Cerebellar nuclear complex (tissue), 1 donor: ENCODE measurements around the gene RPH3AL.

Experiments used
- DNase-seq, 2 experiments: peaks; one replicate each; lab custom pipeline; 2025; lab: John Stamatoyannopoulos, UW

RPH3AL gene

DNA sequence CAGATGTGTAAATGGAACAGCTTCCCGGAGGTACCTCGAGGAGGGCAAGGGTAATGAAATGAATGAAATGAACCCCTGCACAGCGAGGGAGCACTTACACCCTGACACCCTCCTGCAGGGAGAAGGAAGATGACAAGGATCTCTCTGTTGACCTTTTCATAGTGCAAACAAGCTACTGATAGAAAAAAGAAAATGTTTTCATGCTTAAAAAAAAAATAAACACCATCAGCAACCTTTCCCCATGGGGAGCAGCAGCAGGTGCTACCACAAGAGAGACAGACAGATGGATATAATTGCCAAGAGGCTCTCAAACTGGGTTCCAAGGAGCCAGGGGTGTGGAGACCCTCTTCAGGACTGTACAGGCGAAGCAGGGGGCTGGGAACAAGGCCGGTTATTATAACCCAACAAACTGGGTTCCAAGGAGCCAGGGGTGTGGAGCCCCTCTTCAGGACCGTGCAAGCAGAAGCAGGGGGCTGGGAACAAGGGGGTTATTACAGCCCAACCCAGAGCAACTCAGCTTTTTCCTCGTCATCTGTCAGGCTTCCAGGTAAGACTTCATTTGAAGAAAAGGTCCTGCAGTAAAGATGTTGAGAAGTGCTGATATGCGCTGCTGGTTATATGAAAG is 718 bp upstream of the RPH3AL start:
- DNase-seq: no peak

DNA sequence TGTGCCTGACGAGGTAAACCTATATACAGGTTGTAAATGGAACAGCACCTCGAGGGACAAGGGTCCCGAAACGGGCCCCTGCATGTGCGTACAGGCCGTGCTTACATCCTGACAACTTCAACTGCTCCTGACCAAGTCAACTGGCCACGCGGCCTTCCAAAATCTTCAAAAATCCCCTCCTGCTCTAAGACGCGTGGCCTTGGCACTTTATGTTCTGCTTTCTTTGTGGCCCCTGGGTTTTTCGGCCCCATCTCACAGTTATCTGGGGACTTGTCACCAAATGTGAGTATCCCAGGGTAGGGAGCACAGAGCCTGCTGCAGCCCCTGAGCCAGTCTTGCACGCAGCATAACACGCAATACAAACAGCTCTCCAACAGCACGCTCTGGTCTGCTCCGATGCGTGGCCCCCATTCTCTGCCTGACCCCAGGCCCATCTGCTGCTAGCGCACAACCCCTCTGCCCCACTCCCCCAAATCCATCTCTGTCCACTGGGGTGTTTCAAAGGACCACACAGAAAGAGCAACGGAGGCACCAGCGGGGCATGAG is 659 bp downstream of the RPH3AL start:
- DNase-seq: no peak

DNA sequence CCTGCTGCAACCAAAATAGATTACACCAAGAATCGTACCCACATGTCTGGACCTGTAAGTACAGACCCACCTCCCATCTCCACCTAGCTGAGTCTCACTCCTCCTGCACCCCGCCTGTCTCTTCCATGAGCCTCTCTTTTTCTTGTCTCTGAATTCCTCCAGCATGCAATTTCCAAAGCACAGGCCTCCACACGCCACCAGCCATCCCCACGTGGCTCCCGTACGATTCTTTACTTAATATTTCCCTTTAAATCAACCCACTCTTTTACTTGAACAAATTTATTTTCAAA is 1.2 kb downstream of the RPH3AL start:
- DNase-seq: no peak

DNA sequence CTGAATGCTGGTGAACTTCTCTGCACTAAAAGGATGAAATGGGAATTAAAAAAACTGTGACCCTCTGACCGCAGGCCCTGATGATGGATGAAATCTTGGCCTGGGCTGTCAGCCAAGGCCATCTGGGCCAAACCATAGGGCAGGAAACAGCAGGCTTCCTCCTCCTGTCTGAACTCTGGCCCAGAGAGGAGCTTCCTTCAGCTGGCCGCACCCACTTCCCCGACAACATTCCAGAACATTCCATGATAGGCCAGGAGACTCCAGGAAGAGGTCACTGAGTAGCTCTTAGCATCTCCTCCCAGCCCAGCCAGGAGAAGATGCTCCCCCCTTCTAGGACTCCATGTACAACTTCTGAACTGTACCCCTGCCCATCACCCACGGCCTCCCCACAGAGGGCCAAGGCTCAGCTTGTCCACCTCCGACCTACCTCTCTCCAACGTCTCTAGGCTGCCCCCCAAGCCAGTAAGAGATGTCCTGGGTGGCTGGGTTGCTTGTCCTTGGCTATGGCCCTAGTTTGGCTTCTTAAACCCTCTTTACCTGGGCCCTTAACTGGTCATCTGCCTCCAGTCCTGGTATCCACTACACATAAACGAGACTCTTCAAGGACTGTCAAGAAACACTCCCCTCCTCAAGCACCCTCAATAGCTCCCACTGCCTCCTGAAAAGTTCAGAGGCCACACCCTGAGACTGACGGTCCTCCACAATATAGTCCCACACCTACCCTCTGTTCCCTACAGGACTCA is 1.7 kb downstream of the RPH3AL start:
- no peak for DNase-seq

DNA sequence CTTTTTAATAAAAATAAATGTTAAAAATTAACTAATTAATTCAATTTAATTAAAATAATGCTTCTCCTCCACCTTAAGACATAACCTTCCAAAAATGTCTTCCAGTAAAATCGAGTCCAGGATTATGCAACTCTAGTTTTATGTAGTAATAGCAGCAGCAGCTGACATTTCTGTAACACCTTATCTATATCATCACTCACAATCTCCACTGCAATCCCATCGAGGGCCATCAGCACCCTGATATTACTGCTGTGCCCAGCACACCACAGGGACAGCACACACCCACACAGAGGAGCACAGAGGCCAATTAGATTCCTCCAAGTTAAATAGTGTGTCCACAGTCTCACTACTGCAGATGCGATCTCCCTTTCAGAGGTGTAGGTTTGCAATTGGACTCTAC is 2.9 kb downstream of the RPH3AL start:
- no peak for DNase-seq

DNA sequence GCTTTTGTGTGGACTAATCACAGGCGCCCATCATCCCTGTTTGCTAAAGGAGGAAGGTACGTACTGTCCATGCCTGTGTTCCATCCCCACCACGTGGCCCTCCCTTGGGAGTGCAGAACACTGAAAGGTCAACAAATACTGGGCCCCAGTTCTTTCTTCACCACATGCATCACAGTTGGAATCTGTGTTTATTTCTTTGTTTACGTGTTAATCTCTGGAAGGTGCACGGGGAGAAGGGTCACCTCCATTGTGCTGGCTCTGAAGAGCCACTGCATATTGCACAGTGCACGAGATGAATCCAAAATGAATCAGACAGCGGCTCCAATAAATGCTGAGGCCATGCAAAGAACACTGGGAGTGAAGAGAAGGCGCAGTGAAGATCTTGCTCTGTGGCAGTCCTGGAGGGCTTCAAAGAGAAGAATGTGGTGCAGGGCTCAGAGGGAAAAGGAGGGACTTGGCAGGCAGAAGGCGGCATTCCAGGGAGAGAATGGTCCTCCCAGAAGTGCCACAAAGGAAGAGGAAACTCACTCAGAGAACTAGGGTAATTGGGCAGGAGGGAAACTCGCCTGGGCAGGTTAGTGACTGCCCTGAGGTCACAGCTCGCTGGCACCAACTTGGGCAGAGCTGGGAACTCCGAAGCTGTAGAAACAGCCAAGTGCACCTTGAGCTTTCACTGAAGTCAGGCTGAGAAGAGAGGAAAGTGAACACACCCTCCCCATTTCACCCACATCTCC is 3.7 kb downstream of the RPH3AL start:
- no peak for DNase-seq

DNA sequence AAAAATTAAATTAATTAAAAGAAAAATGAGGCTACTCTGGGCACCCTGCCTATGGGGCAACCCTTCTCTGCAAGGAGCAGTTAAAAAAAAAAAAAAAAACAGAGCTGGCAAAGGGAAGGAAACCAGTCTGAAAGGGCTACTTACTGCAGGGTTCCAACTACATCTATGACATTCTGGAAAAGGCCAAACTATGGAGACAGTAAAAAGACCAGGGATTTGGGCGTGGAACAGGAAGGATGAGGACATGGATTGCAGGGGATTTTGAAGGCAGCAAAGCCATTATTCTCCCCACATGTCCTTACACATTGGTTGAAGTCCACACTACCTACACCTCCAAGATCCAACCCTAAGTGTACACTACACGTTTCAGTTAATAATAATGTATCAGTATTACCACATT is 4.6 kb downstream of the RPH3AL start:
- DNase-seq: no peak

DNA sequence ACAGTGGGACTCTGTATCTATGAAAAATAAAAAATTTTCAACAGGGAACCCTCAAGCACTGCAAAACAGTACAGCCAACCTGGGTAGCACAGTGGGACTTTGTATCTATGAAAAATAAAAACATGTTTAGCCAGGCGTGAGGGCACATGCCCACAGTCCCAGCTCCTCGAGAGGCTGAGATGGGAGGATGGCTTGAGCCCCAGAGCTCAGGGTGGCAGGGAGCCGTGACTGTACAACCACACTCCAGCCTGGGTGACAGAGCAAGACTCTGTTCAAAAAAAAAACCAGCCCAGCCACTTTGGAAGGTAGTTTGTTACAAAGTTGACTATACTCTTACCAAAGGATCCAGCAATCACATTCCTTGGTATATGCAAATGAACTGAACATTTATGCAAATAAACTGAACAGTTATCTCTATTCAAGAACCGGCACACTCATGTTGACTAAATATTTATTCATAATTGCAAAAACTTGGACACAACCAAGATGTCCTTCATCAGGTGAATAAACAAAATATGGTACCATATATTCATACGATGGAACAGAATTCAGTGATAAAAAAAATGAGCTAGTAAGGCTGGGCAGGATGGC is 5.2 kb downstream of the RPH3AL start:
- DNase-seq: no peak

DNA sequence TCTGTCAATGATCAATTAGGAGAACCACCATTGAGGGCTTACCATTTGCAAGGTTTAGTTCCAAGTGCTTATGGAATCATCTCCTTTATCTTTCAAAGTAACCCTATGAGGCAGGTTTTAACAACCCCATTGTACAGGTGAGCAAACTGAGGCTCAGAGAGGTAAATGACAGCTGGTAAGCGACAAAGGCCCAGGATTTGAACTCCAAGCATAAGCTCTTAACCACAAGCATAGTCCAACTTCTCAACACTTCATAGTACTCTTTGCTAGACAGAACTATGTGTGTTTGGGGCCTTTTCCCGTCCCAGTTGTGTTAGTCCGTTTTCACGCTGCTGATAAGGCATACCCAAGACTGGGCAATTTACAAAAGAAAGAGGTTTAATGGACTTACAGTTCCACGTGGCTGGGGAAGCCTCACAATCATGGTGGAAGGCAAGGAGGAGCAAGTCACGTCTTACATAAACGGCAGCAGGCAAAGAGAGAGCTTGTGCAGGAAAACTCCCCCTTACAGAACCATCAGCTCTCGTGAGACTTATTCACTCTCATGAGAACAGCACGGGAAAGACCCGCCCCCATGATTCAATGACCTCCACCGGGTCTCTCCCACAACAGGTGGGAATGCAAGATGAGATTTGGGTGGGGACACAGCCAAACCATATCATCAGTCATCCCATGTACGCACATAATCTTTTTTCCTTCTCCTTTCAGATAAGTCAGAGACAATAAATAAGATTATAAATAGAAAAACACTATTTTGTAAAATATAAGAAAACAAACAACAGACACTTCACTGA is 6.4 kb downstream of the RPH3AL start:
- DNase-seq: no peak

DNA sequence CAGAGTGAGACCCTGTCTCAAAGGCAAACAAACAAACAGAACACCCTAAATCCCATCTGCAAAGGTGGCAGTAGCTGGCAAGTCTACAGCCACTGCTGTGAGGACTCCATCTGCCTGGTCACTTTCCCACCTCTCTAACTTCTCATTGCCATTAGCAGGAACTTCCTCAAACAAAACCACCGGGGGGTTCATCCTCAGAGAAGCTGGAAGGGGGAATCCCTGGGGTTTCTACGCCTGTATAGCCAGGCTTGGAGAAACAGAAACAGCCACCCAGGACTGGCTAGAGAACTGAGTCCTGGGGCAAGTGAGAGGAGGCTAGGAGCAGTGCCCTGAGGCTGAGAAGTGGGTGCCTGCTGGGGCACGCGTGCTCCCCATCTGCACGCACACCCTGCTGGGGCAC is 7.3 kb downstream of the RPH3AL start:
- DNase-seq: no peak

DNA sequence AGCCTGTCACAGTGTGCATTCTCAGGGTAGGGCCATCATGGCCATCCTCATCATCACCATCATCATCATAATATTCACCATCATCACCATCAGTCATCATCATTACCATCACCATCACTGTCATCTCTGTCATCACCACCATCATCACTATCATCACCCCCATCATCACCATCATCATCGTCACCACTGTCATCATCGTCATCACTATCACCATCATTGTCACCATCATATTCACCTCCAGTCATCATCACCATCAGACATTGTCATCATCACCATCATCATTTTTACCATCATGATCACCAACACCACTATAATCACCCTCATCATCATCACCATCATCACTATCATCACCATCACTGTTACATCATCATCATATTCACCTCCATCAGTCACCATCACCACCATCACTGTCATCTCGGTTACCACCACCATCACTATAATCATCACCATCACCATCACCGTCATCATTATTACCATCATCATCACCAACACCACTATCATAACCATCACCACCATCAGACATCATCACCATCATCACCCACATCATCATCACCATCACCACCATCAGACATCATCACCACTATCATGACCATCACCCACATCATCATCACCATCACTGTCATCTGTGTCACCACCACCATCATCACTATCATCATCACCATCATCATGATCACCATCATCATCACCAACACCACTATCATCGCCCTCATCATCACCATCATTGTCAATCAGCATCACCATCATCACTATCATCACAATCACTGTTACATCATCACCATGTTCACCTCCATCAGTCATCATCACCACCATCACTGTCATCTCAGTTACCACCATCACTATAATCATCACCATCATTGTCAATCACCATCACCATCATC is 8.5 kb downstream of the RPH3AL start:
- DNase-seq: no peak

DNA sequence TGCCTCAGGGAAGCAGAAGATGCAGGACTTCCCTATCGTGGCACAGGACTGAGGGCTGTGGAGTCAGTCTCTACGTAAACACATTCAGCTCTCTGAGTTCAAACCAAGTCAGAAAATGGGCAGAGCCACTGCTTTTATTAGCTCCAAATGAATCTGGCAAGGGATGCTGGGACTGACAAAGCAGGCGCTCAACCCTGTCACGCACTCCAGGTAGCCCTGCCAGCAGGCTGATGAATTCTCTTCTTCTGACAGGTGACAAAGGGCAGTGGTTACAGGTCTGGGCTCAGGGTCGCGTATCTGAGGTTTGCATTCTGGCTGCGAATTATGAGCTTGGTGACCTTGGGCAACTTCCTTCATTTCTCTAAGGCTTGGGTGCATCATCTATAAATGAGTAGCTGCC is 9.4 kb downstream of the RPH3AL start:
- DNase-seq: no peak

DNA sequence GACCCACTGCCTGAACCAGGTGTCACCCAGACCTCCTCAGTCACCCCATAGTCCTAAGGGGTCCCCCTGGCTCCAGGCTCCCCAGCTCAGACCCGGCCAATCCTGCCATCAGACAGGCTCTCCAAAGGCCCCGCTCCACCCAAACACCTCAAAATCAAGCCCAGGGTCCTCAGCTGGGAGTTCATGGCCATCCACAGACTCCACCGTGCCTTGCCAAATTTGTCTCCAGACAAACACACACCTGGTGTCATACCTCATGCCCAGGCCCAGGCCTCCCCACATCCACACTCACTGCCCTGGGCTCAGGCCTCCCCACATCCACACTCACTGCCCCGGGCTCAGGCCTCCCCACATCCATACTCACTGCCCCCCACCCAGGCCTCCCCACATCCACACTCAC is 12.5 kb downstream of the RPH3AL start:
- DNase-seq: no peak

DNA sequence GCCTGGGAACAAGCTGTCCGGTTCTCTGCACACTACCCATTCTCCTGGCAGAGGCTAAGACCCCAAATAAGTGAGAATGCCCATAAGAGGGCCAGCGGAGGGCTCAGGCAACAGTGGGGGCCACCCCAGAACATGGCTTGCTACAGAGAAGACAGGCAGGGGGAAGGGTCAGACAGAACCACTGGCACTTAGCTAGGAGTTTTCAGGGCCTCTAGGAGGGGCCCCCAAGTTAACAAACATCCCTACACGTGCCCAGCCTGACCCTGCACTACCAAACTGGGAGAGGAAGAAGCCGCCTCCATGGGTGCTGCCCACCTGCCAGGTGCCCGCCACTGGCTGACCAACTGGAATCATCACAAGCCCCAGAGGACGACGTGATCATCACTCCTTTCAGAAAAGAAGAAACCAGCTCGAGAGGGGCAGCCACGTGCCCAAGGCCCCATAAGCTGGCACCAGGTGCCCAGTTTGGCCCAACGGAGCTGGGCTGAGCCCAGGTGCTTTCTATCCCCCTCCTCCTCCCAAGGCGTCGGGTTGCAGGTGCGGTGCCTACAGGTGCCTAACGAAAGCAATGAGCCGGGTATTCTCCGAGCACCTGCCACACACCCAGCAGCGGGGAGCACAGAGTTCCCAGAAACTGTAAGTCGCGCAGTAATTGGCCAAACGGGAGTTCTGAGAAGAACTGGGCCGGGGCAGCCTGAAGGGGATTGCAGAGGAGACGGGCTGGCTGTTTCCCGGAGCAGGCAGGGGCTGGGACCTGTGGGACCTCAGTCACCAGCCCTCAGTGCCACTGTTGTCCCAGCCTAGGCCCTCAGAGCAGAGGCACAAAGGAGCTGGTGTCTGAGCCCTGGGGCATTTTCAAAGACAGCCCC is 13.2 kb downstream of the RPH3AL start:
- DNase-seq: no peak

DNA sequence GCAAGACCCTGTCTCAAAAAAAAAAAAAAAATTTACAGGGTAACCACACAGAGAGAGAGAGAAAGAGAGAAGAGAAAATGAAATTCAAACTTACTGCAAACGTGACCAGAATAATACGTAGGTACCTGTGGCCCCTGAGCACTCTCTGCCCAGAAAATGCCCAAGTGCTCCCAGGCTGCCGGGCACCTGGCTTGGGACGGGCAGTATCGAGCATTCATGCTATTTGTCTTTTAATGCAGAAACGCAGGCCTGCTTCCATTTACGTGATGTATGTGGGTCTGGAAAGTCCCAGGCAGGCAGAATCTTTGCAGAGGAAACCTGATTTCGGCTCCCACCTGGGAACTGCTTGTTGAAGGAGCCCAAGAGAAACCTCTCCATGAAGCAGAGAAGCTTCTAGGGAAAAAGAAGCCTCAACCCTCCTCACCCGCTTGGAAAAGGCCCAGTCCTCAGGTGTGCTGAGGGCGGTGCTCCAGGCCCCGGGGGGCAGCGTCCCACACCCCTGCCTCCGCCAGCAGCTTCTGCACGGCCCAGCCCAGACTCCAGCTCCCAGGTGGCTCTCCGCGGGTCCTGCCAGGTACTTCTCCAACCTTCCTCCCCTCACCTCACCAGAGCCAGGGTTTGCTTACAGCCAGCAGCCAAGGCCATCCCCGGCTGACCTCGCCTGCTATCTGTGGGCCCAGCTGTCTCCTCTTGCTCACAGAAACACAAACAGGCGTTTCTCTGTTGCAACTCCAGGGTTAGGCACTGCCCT is 14.0 kb downstream of the RPH3AL start:
- DNase-seq: no peak

DNA sequence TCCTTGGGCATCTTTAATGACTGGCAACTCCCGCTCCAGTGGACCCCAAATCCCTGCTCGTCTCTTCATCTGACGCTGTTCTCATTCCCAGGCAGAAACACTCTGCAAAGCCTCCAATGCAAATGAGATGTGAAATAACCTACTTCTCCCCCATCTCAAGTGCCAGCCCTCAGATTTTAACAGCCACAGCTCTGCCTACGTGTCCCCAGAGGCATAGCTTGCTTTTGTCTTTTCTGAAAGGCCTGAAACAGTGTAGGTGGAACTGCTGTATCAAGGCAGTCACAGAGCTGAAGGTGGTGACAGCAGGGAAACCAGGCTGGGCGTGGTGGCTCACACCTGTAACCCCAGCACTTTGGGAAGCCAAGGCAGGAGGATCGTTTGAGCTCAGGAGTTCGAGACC is 14.7 kb downstream of the RPH3AL start:
- no peak for DNase-seq

DNA sequence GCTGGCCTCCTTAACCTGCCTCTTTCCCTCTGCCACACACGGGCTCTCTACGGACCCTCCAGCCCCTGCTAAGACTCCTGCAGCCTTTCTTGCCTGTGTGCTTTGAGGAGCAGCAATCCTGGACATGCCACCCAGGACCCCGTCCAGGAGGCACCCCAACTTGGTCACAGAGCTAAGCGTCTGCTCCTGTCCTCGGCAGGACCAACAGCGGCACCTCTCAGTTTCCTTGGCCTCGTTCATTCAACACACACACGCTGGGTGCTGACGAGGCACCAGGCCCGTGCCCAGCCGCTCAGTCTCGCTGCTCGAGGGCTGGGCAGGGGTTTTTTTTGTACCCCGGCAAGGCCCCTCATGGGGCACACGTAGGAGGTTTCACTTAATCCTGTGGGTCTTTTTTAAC is 15.2 kb downstream of the RPH3AL start:
- DNase-seq: no peak

DNA sequence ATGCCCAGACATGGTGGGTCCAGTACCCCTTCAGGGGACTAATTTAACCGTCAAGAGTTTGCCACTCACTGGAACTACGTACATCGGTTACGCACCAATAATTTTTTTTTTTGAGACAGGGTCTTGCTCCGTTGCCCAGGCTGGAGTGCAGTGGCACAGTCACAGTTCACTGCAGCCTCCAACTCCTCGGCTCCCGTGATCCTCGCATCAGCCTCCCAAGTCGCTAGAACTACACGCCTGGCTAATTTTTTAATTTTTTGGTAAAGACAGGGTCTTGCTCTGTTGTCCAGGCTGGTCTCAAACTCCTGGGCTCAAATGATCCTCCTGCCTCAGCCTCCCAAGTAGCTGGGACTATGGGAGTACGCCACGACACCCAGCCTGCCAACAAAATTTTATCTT is 15.6 kb downstream of the RPH3AL start:
- no peak for DNase-seq
